Fibroblast of villous mesenchyme (primary cell): ENCODE data around the gene ARID3A. TPM values are rescaled to one million over a fixed set of nuclear protein-coding genes. Genes with fewer than 3 reads are reported as not detected.
A peak's percentile ranks its signal among the peaks of the same experiment; 100 is the strongest.
"Not testable (repeated sequence)": the region's sequence is repeated elsewhere in the genome, so short reads cannot be mapped to it uniquely, and the experiment has no call there.

Experiments
- DNase-seq: peaks from one replicate; pipeline ENCODE4 v3.0.0-alpha.2; 2010; ENCODE audit warnings: low read depth
- H3K4me3 ChIP-seq: 2 replicates; pipeline ENCODE4 v1.5.1; 2011; ENCODE audit warnings: low read depth, mild to moderate bottlenecking, low read length
- total RNA-seq: library from RNA; depleted of rRNA; stranded (reverse); fragments of >200 nt; gene quantifications from 2 replicates; pipeline ENCODE4 v1.2.3, GENCODE V29; 2012
- TF ChIP-seq, protein P1 (sequence below): IDR thresholded peaks from 2 replicates; pipeline ENCODE4 v1.5.1; 2012; ENCODE audit warnings: low read depth, mild to moderate bottlenecking, low read length; ENCODE audit not compliant: insufficient read depth

Gene ARID3A
- total RNA-seq, 1 donor = 45.8 TPM

DNA sequence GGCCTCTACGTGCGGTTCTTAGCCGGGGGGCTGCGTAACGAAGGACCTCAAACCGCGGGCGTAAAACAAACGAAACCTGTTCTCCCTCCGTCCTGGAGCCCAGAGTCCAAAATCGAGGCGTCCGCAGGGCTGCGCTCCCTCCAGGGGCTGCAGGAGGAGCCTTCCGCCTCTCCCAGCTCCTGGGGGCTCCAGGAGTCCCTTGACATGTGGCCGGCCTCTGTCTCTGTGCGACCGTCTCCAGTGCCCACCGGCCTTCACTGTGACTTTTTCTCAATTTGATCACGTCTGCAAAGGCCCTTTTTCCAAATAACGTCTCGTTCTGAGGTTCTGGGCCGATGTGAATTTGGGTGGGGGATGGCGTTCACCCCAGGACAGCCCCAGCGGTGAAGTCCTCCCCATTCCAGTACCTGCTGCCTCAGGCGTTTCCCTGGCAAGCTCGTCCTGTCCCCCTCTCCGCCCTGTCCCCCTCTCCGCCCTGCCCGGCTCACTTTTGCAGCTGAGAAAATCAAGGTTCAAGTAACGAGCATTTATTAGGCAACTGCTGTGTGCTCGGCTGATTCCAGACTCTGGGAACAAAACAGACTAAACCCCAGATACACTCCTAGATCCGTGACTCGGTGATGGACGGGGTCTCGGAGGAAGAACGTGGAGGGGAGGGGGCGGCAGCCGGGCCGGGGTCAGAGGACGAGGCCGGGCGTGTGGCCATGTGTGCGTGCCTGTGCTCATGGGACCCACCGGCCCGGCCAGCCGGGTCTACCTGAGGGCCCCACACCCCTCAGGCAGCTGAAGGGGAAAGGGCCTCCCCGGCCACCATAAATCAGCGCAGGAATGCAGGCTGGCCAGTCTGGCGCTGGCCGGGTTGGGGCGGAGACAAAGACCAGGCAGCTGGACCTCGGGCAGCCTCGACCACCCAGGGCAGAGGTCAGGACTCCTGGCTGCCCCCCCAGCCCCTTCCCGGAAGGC lies 30.2 kb downstream of the ARID3A start:
- DNase-seq = peak; percentile 33
- peak overlapping the region; percentile 15 for H3K4me3 ChIP-seq
- TF ChIP-seq, protein P1, sequence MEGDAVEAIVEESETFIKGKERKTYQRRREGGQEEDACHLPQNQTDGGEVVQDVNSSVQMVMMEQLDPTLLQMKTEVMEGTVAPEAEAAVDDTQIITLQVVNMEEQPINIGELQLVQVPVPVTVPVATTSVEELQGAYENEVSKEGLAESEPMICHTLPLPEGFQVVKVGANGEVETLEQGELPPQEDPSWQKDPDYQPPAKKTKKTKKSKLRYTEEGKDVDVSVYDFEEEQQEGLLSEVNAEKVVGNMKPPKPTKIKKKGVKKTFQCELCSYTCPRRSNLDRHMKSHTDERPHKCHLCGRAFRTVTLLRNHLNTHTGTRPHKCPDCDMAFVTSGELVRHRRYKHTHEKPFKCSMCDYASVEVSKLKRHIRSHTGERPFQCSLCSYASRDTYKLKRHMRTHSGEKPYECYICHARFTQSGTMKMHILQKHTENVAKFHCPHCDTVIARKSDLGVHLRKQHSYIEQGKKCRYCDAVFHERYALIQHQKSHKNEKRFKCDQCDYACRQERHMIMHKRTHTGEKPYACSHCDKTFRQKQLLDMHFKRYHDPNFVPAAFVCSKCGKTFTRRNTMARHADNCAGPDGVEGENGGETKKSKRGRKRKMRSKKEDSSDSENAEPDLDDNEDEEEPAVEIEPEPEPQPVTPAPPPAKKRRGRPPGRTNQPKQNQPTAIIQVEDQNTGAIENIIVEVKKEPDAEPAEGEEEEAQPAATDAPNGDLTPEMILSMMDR = no peak

DNA sequence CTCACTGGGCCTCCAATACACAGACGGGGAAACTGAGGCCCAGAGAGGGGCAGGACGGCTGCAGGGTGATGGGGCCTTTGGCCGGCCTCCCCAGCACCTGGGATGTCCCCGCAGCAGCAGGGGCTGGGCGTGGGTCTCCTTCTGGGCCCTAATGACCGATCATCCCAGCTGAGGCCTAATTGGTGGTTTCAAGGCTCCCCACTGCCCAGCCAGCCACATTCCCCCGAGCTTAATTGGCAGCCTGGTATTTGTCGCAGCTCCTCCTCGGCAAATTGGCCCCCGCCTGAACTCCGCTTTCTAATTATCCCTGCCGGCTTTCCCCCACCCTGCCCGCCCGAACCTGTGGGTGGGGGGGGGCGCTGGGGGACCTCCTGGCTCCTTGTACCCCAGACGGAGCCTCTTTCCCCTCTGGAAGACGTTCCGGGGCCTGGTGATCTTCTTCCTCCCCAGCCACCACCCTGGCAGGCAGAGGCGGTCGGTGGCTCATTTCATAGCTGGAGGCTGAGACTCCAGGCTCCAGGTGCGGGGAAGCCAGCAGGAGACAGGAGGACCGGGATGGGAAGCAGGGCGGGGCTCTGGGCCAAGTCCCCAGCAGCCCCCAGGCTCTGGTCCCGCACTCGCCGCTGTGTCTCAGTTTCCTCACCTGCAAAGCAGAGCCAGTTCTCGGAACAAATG lies 31.1 kb downstream of the ARID3A start:
- peak; percentile 61 for DNase-seq
- TF ChIP-seq, protein P1 = no peak

DNA sequence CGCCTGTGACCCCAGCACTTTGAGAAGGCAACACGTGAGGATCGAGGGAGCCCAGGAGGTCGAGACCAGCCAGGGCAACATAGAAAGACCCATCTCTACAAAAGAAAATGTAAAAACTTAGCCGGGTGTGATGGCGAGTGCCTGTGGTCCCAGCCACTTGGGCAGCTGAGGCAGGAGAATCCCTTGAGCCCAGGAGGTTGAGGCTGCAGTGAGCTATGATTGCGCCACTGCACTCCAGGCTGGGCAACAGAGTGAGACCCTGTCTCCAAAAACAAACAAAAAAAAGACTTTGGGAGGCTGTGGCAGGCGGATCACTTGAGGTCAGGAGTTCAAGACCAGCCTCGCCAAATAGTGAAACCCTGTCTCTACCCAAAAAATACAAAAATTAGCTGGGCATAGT lies 31.7 kb downstream of the ARID3A start:
- not testable (repeated sequence) for DNase-seq, H3K4me3 ChIP-seq

More for the DNA sequence above, 31.1 kb downstream of the ARID3A start:
- H3K4me3 ChIP-seq = peak overlapping the region; percentile 15

DNA sequence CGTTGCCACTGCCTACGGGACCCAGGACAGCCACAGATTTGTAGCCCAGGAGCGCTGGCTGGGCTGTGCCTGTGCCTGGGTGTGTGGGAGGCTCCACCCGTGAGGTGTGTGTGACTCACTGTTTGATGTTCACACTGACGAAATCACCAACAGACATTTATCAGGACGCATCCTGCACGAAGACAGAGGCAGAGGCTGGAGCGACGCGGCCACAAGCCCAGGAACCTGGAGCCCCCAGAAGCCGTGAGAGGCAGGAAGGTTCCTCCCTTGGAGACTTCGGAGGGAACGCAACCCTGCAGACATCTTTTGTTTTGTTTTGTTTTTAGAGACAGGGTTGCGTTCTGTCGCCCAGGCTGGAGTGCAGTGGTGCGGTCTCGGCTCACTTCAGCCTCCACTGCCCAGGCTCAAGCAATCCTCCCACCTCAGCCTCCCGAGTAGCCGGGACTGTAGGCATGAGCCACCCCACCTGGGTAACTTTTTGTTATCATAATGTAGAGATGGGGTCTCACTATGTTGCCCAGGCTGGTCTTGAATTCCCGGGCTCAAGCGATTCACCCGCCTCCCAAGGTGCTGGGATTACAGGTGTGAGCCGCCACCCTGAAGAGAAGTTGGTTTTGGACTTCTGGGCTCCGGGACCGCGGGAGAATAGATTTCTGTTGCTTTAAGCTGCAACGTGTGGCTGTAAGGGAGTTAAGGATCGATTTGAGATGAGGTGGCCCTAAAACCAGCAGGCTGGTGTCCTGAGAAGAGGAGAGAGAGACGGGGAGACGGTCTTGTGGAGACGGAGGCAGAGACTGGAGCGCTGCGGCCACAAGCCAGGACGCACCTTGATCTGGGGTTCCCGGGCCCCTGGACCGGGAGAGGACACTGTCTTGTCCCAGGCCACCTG lies 33.4 kb downstream of the ARID3A start:
- no peak overlapping the region for H3K4me3 ChIP-seq
- TF ChIP-seq, protein P1 = no peak
- peak; percentile 86 for DNase-seq

DNA sequence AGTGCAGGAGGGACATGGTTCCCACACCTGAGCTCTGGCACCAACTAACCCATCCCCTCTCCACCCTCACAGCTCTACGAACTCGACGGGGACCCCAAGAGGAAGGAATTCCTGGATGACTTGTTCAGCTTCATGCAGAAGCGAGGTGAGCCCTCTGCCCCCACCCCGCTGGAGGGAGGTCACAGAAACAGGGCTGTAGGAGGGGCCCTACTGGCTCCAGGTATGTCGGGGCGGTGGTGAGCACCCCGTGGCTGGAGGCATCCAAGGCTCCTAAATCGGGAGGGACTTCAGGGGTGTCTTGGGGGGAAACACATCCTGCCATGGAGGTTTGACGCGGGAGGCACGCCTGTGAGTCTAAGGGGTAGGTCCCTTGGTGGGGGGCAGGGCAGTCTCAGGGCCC lies 34.2 kb downstream of the ARID3A start:
- DNase-seq = no peak
- H3K4me3 ChIP-seq = no peak overlapping the region
- TF ChIP-seq, protein P1 = no peak

DNA sequence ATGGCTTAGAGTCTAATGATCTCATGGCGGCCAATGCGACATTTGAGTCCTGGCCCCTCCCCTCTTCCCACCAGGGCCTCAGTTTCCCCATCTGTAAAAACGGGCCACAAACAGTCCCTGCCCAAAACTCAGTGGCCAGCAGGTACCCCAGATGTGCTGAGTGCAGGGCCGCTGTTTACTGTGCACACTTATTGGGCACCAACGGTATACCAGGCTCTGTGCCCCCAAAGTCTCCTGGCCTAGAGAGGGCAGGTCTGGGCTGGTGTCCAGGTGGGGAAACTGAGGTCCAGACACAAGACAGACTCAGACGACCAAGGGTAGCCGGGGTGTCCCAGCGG lies 34.7 kb downstream of the ARID3A start:
- H3K4me3 ChIP-seq = no peak overlapping the region
- TF ChIP-seq, protein P1 = no peak

More for the DNA sequence above, 34.7 kb downstream of the ARID3A start:
- DNase-seq = no peak
